Left ventricle myocardium superior (tissue), 1 donor: ENCODE measurements around the gene ZNF747. TPM values are rescaled to one million over a fixed set of nuclear protein-coding genes. Genes with fewer than 3 reads are reported as not detected.
"Not testable (repeated sequence)": the region's sequence is repeated elsewhere in the genome, so short reads cannot be mapped to it uniquely, and the experiment has no call there.

Source experiments
- ATAC-seq: fragments of 200-7000 bp; cut with Tn5 transposase; one replicate; pipeline ENCODE4 v1.9.1; 2020; ENCODE audit warnings: mild to moderate bottlenecking, moderate library complexity
- DNase-seq: peaks from one replicate; pipeline ENCODE4 v3.0.0-alpha.2; 2020
- intact Hi-C: fragments of 100-400 bp; cut with micrococcal nuclease; formaldehyde crosslinking; loops from one replicate; pipeline ENCODE4 v1.11.0; 2022
- total RNA-seq: library from RNA; stranded (reverse); fragmentation: NEBNext Ultra II Directional; extraction: Animal tissue kit (Norgen Biotek cat#: 25700); gene quantifications from one replicate; pipeline ENCODE4 v1.2.1, GENCODE V29; 2021
- donor health status: DM: no; HTN: yes; CAD: no; lungs with severe emphysema.

ZNF747 gene
- total RNA-seq, 1 donor from 2014 or later, result 9.0 TPM

GRCh38 chr16:30558789-30559377 is 24.2 kb upstream of the ZNF747 start:
- no peak for DNase-seq
- intact Hi-C loops, result no loop called here

GRCh38 chr16:30557957-30558788 is 23.5 kb upstream of the ZNF747 start, which contains the start of gene ZNF764:
TSS of gene ZNF764 (minus strand) at chr16:30558374. CDS start at chr16:30558182, 192 bp downstream.
- ATAC-seq (peak; percentile 94), DNase-seq (peak; percentile 98)
- intact Hi-C loops, result no loop called here

More at GRCh38 chr16:30558789-30559377, 24.2 kb upstream of the ZNF747 start:
- ATAC-seq, result no peak

GRCh38 chr16:30557707-30557956 is 23.0 kb upstream of the ZNF747 start:
- DNase-seq, result no peak
- intact Hi-C loops, result no loop called here
- ATAC-seq, result peak; percentile 4

GRCh38 chr16:30556125-30556473 is 21.4 kb upstream of the ZNF747 start:
- intact Hi-C loops, result no loop called here
- ATAC-seq (no peak), DNase-seq (no peak)

DNA sequence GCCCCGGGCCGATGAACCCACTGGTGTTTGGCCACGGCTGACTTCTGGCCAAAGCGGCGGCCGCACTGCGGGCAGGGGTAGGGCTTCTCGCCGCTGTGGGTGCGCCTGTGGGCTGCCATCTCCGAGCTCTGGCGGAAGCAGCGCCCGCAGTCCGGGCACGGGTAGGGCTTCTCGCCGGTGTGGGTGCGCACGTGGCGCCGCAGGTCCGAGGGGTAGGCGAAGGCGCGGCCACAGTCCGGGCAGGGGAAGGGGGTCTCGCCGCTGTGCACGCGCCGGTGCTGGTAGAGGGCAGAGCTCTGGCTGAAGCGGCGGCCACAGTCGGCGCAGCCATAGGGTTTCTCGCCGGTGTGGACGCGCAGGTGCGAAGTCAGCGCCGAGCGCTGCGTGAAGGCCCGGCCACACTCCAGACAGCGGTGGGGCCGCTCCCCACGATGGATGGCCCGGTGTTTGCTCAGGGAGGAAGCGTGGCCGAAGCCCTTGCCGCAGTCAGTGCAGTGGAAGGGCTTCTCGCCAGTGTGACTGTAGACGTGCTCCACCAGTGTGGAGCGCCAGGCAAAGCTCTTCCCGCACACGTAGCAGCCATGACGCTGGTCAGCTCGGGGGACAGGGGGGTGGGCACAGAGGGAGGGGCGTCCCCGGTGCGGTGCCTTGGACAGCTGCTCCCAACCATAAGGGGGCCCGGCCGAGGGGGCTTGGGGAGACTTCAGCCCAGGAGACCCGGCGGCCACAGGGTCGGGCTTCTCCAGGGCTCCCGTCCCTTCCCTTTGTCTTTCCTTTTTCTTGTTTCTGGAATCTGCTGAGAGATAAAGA is 20.9 kb upstream of the ZNF747 start:
- DNase-seq, result no peak
- ATAC-seq, result no peak
- intact Hi-C loops, result no loop called here

DNA sequence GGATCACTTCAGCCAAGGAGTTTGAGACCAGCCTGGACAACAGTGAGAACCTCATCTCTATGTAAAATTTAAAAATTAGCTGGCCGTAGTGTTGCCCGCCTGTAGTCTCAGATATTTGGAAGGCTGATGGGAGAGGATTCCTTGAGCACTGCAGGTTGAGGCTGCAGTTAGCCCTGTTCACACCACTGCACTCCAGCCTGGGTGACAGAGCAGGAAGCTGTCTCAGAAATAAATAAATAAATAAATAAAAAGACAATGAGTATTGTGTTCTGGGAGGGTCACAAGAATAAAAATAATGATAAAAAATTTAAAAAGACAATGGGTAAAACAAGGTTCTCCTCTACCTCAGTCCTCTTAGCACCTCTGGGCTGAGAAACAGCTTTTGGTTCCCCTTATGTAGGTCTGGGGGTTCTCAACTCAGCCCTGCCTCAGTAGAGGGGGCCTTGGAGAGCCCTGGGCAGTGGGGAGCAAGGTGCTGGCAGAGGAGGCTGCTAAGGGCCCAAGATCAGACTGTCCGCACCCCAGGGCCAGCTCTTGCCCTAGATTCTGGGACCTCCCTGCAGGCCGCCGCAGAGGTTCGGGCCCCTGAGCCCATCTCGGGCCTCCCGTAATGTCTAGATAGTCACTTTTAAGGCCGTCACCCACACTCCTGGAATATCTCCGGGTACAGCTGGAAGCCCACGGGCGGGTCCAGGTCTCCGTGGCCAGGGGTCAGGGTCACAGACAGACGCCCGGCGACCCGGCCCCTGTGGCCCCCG is 20.1 kb upstream of the ZNF747 start:
- intact Hi-C loops, result no loop called here
- ATAC-seq (no peak), DNase-seq (no peak)

DNA sequence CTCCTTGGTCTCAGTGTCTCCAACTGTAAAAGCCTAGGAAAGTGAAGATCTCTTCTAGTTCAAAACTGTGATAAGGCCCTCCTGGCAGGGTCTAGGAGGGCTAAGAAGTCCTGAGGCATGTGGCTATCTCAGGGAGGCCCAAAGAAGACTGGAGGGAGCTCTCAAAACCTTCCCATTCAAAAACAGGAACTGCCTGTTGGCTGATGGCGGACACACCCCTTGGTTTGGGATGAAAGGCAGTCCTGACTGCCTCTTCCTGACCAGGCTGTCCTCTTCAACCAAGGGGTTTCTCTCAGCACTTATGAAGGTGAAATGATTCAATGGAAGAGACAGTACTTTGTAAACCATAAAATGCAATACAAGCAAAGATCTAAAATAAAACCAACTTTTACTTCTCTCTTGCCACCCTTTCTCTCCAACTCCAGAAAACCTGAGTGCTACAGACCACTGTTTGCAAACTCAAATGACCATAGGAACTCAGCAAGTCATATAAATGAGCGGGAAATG is 18.8 kb upstream of the ZNF747 start:
- intact Hi-C loops, result no loop called here
- DNase-seq (no peak), ATAC-seq (no peak)

DNA sequence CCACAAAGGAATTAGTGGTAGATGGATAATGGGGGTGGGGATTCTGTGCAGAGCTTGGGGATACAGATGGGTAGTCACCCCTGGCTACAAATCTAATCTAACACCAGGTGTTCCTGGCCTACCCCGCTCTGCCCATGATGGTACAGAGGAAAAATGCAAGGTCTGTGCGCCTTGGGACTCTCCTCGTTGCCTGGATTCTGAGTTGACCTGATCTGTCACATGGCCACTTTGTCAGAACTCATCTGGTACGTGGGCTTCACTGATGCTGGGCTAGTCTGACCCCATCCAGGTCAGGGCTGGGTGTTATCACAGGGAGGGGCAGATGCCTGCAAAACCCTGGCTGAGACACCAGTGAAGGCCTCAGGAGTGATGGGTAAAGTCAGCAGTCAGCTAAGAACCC is 18.3 kb upstream of the ZNF747 start:
- ATAC-seq, result no peak
- intact Hi-C loops, result no loop called here
- DNase-seq, result no peak

DNA sequence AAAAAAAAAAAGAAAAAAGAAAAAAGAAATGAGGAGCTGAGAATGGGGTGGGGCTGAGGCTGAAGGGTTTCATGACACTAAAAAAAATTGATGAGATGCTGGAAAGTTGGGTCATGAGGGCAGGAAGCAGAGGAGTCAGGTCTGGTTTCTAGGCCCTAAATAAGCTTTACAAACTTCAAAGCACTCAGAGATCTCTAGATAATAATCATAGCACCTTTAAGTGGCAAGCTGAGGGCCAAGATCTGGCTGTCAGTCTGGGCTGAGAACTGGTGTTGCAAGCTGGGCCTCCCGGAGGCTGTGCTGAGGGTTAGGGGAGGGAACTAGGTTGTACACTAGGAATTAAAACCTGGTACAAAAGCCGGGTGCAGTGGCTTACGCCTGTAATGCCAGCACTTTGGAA is 17.1 kb upstream of the ZNF747 start:
- DNase-seq (no peak), ATAC-seq (no peak)
- intact Hi-C loops, result no loop called here

DNA sequence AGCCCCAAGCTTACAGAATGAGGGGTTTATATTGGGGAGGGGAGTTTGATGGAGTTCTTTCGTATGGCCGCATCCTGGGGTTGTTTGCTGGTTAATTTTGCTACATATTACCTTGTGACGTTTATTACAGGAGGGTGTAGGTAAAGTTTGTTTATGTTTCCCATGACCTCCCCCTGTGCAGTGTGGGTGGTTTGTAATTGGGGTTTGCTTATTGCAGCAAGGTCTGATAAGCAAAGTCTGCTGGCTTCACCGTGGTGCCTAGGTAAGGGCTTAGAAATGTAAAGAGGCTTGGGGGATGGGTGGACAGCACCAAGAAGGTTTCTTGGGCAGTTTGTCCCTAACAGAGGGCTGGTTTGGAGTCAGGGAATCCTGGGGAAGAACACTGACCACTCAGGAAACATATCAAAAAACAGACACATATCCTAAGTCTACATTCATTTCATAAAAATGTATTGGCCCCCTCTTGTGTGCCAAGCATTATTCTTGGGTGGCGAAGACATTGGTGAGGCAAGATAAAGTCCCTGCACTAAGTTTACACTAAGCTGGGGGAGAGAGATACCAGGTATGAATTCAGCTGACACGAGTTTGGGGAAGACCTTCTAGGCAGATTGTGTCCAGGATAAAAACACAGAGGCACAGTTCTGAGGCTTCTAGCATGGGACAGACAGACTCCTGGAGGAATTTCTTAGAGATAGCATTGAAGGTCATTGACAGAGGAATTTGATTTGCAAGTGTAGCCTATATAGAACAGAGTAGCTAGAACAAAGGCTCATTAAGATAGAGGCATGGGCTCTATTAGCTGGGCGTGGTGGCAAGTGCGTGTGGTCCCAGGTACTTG is 14.0 kb upstream of the ZNF747 start:
- DNase-seq (no peak), ATAC-seq (no peak)
- intact Hi-C loops, result no loop called here

- ATAC-seq (no peak), DNase-seq (no peak)
- intact Hi-C loops, result no loop called here
These were observed 11.5 kb upstream of the ZNF747 start for GRCh38 chr16:30546115-30546514.

GRCh38 chr16:30543067-30543466 is 8.4 kb upstream of the ZNF747 start:
- intact Hi-C loops, result no loop called here
- no peak for DNase-seq
- ATAC-seq, result no peak

GRCh38 chr16:30541502-30542329 is 7.1 kb upstream of the ZNF747 start:
- ATAC-seq (no peak), DNase-seq (no peak)
- intact Hi-C loops, result no loop called here

- intact Hi-C loops, DNase-seq, ATAC-seq: not testable (repeated sequence)
These were observed 6.3 kb upstream of the ZNF747 start for GRCh38 chr16:30540916-30541464.

- DNase-seq, ATAC-seq, intact Hi-C loops: not testable (repeated sequence)
These were observed 5.4 kb upstream of the ZNF747 start for GRCh38 chr16:30539986-30540526.

GRCh38 chr16:30539000-30539964 is 4.6 kb upstream of the ZNF747 start:
- intact Hi-C loops, result no loop called here
- ATAC-seq (peak; percentile 78), DNase-seq (peak; percentile 75)
